Spinal cord (tissue), 10 donors: ENCODE data around the gene CCN5. TPM values are rescaled to one million over a fixed set of nuclear protein-coding genes. Genes with fewer than 3 reads are reported as not detected.

Experiments used
- DNase-seq, 6 donors: peaks; one replicate each; pipeline versions ENCODE4 v3.0.0 to v3.0.0-alpha.2; 2013 to 2015; ENCODE audit warnings: low spot score in 6 of 6, low read depth in 4 of 6
- H3K27ac ChIP-seq: one replicate; pipeline ENCODE4 v1.5.1; 2013; ENCODE audit warnings: low read depth, low read length, control low read depth
- H3K27me3 ChIP-seq: one replicate; pipeline ENCODE4 v1.6.1; 2013; ENCODE audit warnings: low read length; ENCODE audit not compliant: control insufficient read depth, insufficient read depth
- H3K36me3 ChIP-seq: one replicate; pipeline ENCODE4 v1.6.1; 2013; ENCODE audit warnings: low read length; ENCODE audit not compliant: control insufficient read depth, insufficient read depth
- H3K4me1 ChIP-seq: one replicate; pipeline ENCODE4 v1.6.1; 2013; ENCODE audit warnings: low read length; ENCODE audit not compliant: control insufficient read depth, insufficient read depth
- H3K4me3 ChIP-seq: one replicate; pipeline ENCODE4 v1.5.1; 2013; ENCODE audit warnings: low read depth, low read length, control low read depth
- H3K9me3 ChIP-seq: one replicate; pipeline ENCODE4 v1.6.1; 2013; ENCODE audit warnings: low read length; ENCODE audit not compliant: control insufficient read depth, insufficient read depth
- WGBS: methylation state at CpG from one replicate; pipeline ENCODE4 v1.1.5; 2013; ENCODE audit warnings: missing lambda C conversion rate; ENCODE audit not compliant: insufficient coverage; 5-methylcytosine and 5-hydroxymethylcytosine counted together
- polyA plus RNA-seq, 2 donors: library from polyadenylated mRNA; unstranded; fragments of 120-200 nt; gene quantifications; one replicate each; pipeline ENCODE4 v1.2.1, GENCODE V29; 2013; ENCODE audit not compliant: insufficient read length in 2 of 2
- total RNA-seq, 2 donors: library from RNA; depleted of rRNA in 1 of 2; stranded (reverse); fragments of 120-200 nt in 1 of 2; fragments of >200 nt in 1 of 2; gene quantifications; one replicate each; pipeline versions ENCODE4 v1.2.3 to v1.2.4, GENCODE V29; 2013 to 2014
- donor health status: healthy.

Gene CCN5
- total and polyA plus RNA-seq, 4 donors: 0.17 to 0.50 (median 0.26) TPM

- WGBS: 20% methylated on average over 1 of the region's 7 CpGs
- no peak overlapping the region for H3K27ac ChIP-seq
- no peaks in the 10 kb centered on the region for H3K9me3 ChIP-seq
- peaks cover 18% of the 10 kb centered on the region for H3K4me1 ChIP-seq
- no peak overlapping the region for H3K4me3 ChIP-seq
- H3K27me3 ChIP-seq: peaks cover 21% of the 10 kb centered on the region
- H3K36me3 ChIP-seq: no peaks in the 10 kb centered on the region
- no peak for DNase-seq
Measured at GRCh38 chr20:44743080-44743701, 28.0 kb downstream of the CCN5 start.

- Histone ChIP-seq H3K36me3 (no peaks in the 10 kb centered on the region), H3K4me3 (no peak overlapping the region), H3K27ac (no peak overlapping the region), H3K27me3 (peaks cover 21% of the 10 kb centered on the region), H3K4me1 (peaks cover 18% of the 10 kb centered on the region), H3K9me3 (no peaks in the 10 kb centered on the region)
- WGBS: 91% methylated on average over 9 of the region's 12 CpGs
- no peak for DNase-seq
Measured at GRCh38 chr20:44743916-44744655, 28.9 kb downstream of the CCN5 start.

GRCh38 chr20:44745122-44745597 is 30.0 kb downstream of the CCN5 start:
- H3K4me3 ChIP-seq: no peak overlapping the region
- H3K36me3 ChIP-seq: peaks cover 4% of the 10 kb centered on the region
- WGBS: 77% methylated on average over 4 of the region's 5 CpGs
- H3K9me3 ChIP-seq: no peaks in the 10 kb centered on the region
- no peak overlapping the region for H3K27ac ChIP-seq
- peaks cover 18% of the 10 kb centered on the region for H3K4me1 ChIP-seq
- H3K27me3 ChIP-seq: peaks cover 21% of the 10 kb centered on the region
- no peak for DNase-seq

- Histone ChIP-seq H3K9me3 (no peaks in the 10 kb centered on the region), H3K36me3 (peaks cover 6% of the 10 kb centered on the region), H3K4me3 (peak within 1 kb of the TSS; percentile 37), H3K27ac (no peak within 1 kb of the TSS), H3K27me3 (peaks cover 21% of the 10 kb centered on the region), H3K4me1 (peaks cover 18% of the 10 kb centered on the region)
- peak in 2 of 6 donors; percentile 49 for DNase-seq
- WGBS: 1% methylated on average over 76 of the region's 81 CpGs
Measured at GRCh38 chr20:44745598-44746366, 30.6 kb downstream of the CCN5 start, which contains the start of gene KCNK15. Gene KCNK15, plus strand, starts transcription at chr20:44745865. Its CDS starts 46 bp downstream, at chr20:44745911.

- Histone ChIP-seq H3K27me3 (peaks cover 21% of the 10 kb centered on the region), H3K9me3 (no peaks in the 10 kb centered on the region), H3K4me3 (peak overlapping the region; percentile 37), H3K27ac (no peak overlapping the region), H3K4me1 (peaks cover 18% of the 10 kb centered on the region), H3K36me3 (peaks cover 11% of the 10 kb centered on the region)
- 20% methylated on average over 8 of the region's 12 CpGs for WGBS
- peak in 1 of 6 donors; percentile 51 for DNase-seq
Measured at GRCh38 chr20:44746367-44747165, 31.4 kb downstream of the CCN5 start.

GRCh38 chr20:44747166-44748004 is 32.2 kb downstream of the CCN5 start:
- Histone ChIP-seq H3K4me3 (no peak overlapping the region), H3K9me3 (no peaks in the 10 kb centered on the region), H3K36me3 (peaks cover 19% of the 10 kb centered on the region), H3K27ac (no peak overlapping the region), H3K27me3 (peaks cover 17% of the 10 kb centered on the region), H3K4me1 (peaks cover 18% of the 10 kb centered on the region)
- peak in 4 of 6 donors; percentile 54 to 93 (median 76) for DNase-seq
- 8% methylated on average over 4 of the region's 5 CpGs for WGBS

- peaks cover 18% of the 10 kb centered on the region for H3K4me1 ChIP-seq
- H3K4me3 ChIP-seq: no peak overlapping the region
- peaks cover 13% of the 10 kb centered on the region for H3K27me3 ChIP-seq
- WGBS: 63% methylated on average over 1 of the region's 3 CpGs
- H3K9me3 ChIP-seq: no peaks in the 10 kb centered on the region
- peak in 2 of 6 donors; percentile 35 to 63 for DNase-seq
- H3K27ac ChIP-seq: no peak overlapping the region
- peaks cover 22% of the 10 kb centered on the region for H3K36me3 ChIP-seq
Measured at GRCh38 chr20:44748005-44748370, 32.8 kb downstream of the CCN5 start.

GRCh38 chr20:44750081-44750805 is 35.1 kb downstream of the CCN5 start:
- H3K36me3 ChIP-seq: peaks cover 44% of the 10 kb centered on the region
- no peak for DNase-seq
- 67% methylated on average over 70 of the region's 73 CpGs for WGBS
- peaks cover 18% of the 10 kb centered on the region for H3K4me1 ChIP-seq
- H3K4me3 ChIP-seq: no peak overlapping the region
- peaks cover 13% of the 10 kb centered on the region for H3K27me3 ChIP-seq
- H3K9me3 ChIP-seq: no peaks in the 10 kb centered on the region
- no peak overlapping the region for H3K27ac ChIP-seq
